K562 (cell line): ENCODE data around the gene VANGL1.

Experiments used
- EHMT2 ChIP-seq: fragments of 450-650 bp; IDR thresholded peaks from 2 replicates; pipeline ENCODE4 v1.6.1; 2018; ENCODE audit warnings: antibody characterized with exemption
- PCBP1 ChIP-seq: fragments of 200-400 bp; formaldehyde crosslinking; IDR thresholded peaks from 2 replicates; pipeline ENCODE4 v1.6.1; 2018; ENCODE audit warnings: mild to moderate bottlenecking, low read depth, low read length; ENCODE audit not compliant: poor library complexity, severe bottlenecking
- POLR2AphosphoS5 ChIP-seq: IDR thresholded peaks from 2 replicates; pipeline ENCODE4 v1.6.1; 2011; ENCODE audit warnings: mild to moderate bottlenecking, low read depth, low read length, moderate library complexity; ENCODE audit not compliant: control insufficient read depth, insufficient read depth
- RBM15 ChIP-seq: fragments of 200-400 bp; formaldehyde crosslinking; IDR thresholded peaks from 2 replicates; pipeline ENCODE4 v1.6.1; 2018; ENCODE audit warnings: mild to moderate bottlenecking, low read length, moderate library complexity; ENCODE audit not compliant: insufficient read depth
- SIX5 ChIP-seq, 2 experiments: IDR thresholded peaks; 2 replicates each; pipeline ENCODE4 v1.6.1; 2011; ENCODE audit warnings: low read length in 2 of 2, borderline replicate concordance in 1 of 2, low read depth in 1 of 2, mild to moderate bottlenecking in 1 of 2, moderate library complexity in 1 of 2; ENCODE audit not compliant: insufficient read depth in 1 of 2
- SP1 ChIP-seq: sonication (generic); formaldehyde crosslinking; IDR thresholded peaks from 2 replicates; pipeline ENCODE4 v1.8.1; 2022; ENCODE audit warnings: mild to moderate bottlenecking, missing genetic modification reagents
- SRF ChIP-seq, 2 experiments: fragments of 250-450, 450-650 bp in 1 of 2; sonication (Bioruptor Pico) in 1 of 2; sonication (generic) in 1 of 2; formaldehyde crosslinking; IDR thresholded peaks; 2 replicates each; pipeline versions ENCODE4 v1.5.0 to v1.5.1; 2020 to 2022; ENCODE audit warnings: mild to moderate bottlenecking in 1 of 2, missing genetic modification reagents in 1 of 2
- ZBTB43 ChIP-seq: sonication (generic); formaldehyde crosslinking; IDR thresholded peaks from 2 replicates; pipeline ENCODE4 v1.8.0; 2023; ENCODE audit warnings: mild to moderate bottlenecking, missing genetic modification reagents
- ZNF584 ChIP-seq: fragments of 200-800 bp; sonication (Bioruptor generic); IDR thresholded peaks from 2 replicates; pipeline ENCODE4 v1.6.1; 2016; ENCODE audit warnings: low read depth, mild to moderate bottlenecking, missing genetic modification characterization, missing compliant biosample characterization
- ZNF589 ChIP-seq: fragments of 200-800 bp; sonication (Bioruptor generic); IDR thresholded peaks from 2 replicates; pipeline ENCODE4 v1.6.1; 2016; ENCODE audit warnings: low read depth, missing genetic modification characterization, missing compliant biosample characterization
- TF ChIP-seq, protein P1 (sequence below): IDR thresholded peaks from 2 replicates; pipeline ENCODE4 v1.6.1; 2016; ENCODE audit warnings: missing genetic modification characterization, missing compliant biosample characterization
- TF ChIP-seq, protein P2 (sequence below), 3 experiments: fragments of 200-800 bp in 1 of 3; sonication (Bioruptor generic) in 1 of 3; sonication (generic) in 1 of 3; formaldehyde crosslinking in 1 of 3; IDR thresholded peaks; 2 replicates each; pipeline versions ENCODE4 v1.6.1 to v1.8.0; 2016 to 2022; ENCODE audit warnings: mild to moderate bottlenecking in 2 of 3, missing compliant biosample characterization in 2 of 3, missing genetic modification characterization in 2 of 3, missing genetic modification reagents in 1 of 3

DNA sequence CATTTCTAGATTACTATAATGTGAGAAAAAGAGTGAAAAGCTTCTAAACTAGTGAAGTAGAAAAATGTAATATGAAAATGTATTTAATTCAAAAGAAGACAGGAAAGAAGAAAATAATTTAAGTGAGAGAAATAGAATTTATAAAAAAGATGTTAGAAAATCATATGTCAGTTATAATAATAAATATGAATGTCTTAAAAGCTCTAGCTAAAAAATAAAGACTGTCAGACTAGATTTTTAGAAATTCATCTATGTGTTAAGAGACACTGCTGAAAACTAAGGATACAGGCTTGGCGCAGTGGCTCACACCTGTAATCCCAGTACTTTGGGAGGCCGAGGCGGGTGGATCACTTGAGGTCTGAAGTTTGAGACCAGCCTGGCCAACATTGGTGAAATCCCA, 37.3 kb upstream of the VANGL1 start:
- TF ChIP-seq SP1 (CRISPR knock-in tag), result no peak
- no peak for TF ChIP-seq ZNF589
- TF ChIP-seq, protein P1, sequence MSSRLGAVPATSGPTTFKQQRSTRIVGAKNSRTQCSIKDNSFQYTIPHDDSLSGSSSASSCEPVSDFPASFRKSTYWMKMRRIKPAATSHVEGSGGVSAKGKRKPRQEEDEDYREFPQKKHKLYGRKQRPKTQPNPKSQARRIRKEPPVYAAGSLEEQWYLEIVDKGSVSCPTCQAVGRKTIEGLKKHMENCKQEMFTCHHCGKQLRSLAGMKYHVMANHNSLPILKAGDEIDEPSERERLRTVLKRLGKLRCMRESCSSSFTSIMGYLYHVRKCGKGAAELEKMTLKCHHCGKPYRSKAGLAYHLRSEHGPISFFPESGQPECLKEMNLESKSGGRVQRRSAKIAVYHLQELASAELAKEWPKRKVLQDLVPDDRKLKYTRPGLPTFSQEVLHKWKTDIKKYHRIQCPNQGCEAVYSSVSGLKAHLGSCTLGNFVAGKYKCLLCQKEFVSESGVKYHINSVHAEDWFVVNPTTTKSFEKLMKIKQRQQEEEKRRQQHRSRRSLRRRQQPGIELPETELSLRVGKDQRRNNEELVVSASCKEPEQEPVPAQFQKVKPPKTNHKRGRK (tag), result no peak
- TF ChIP-seq ZBTB43 (CRISPR knock-in tag), result no peak
- no peak for TF ChIP-seq PCBP1
- TF ChIP-seq, protein P2, sequence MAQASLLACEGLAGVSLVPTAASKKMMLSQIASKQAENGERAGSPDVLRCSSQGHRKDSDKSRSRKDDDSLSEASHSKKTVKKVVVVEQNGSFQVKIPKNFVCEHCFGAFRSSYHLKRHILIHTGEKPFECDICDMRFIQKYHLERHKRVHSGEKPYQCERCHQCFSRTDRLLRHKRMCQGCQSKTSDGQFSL (CRISPR knock-in tag; IDR thresholded peaks at IDR 0.05), result no peak
- TF ChIP-seq, protein P2 (tag; IDR thresholded peaks at IDR 0.05), result no peak
- no peak for TF ChIP-seq RBM15
- no peak for TF ChIP-seq SRF (CRISPR knock-in tag; IDR thresholded peaks at IDR 0.05)
- TF ChIP-seq POLR2AphosphoS5, result no peak
- no peak for TF ChIP-seq EHMT2
- TF ChIP-seq SIX5 (IDR thresholded peaks at IDR 0.05; ENCODE audit: borderline replicate concordance in 1 of 2, insufficient read depth in 1 of 2, low read depth in 1 of 2, low read length in 2 of 2), result no peak
- TF ChIP-seq ZNF584 (CRISPR knock-in tag), result no peak
